Measurements from ENCODE around the gene PLCL2.

Gene PLCL2

GRCh38 chr3:17030438-17030837, 145.7 kb downstream of the PLCL2 start:
- H3K36me3 ChIP-seq (ENCODE audit: insufficient read depth, low read length), result no peaks in the 10 kb centered on the region
- H3K27ac ChIP-seq (ENCODE audit: low read depth, low read length), result no peak overlapping the region
- no peaks in the 10 kb centered on the region for H3K9me3 ChIP-seq (ENCODE audit: low read length)
- H3K9ac ChIP-seq (ENCODE audit: low read length), result no peak overlapping the region
- no peaks in the 10 kb centered on the region for H3K27me3 ChIP-seq (ENCODE audit: control insufficient read depth in 1 of 2, insufficient read depth in 2 of 2, low read length in 2 of 2)
- H3K4me3 ChIP-seq (ENCODE audit: low read depth in 1 of 2, low read length in 2 of 2), result no peak overlapping the region
- no peaks in the 10 kb centered on the region for H3K4me1 ChIP-seq (ENCODE audit: insufficient read depth, low read length)

GRCh38 chr3:17030956-17031652, 146.3 kb downstream of the PLCL2 start:
- Histone ChIP-seq H3K36me3 (ENCODE audit: insufficient read depth, low read length) (no peaks in the 10 kb centered on the region), H3K9me3 (ENCODE audit: low read length) (no peaks in the 10 kb centered on the region), H3K9ac (ENCODE audit: low read length) (no peak overlapping the region), H3K4me3 (ENCODE audit: low read depth in 1 of 2, low read length in 2 of 2) (no peak overlapping the region), H3K4me1 (ENCODE audit: insufficient read depth, low read length) (no peaks in the 10 kb centered on the region), H3K27me3 (ENCODE audit: control insufficient read depth in 1 of 2, insufficient read depth in 2 of 2, low read length in 2 of 2) (no peaks in the 10 kb centered on the region), H3K27ac (ENCODE audit: low read depth, low read length) (no peak overlapping the region)

- Histone ChIP-seq H3K9ac (ENCODE audit: low read length) (no peak overlapping the region), H3K4me1 (ENCODE audit: insufficient read depth, low read length) (no peaks in the 10 kb centered on the region), H3K27me3 (ENCODE audit: control insufficient read depth in 1 of 2, insufficient read depth in 2 of 2, low read length in 2 of 2) (no peaks in the 10 kb centered on the region), H3K9me3 (ENCODE audit: low read length) (no peaks in the 10 kb centered on the region), H3K4me3 (ENCODE audit: low read depth in 1 of 2, low read length in 2 of 2) (no peak overlapping the region), H3K36me3 (ENCODE audit: insufficient read depth, low read length) (no peaks in the 10 kb centered on the region), H3K27ac (ENCODE audit: low read depth, low read length) (no peak overlapping the region)
Observed at GRCh38 chr3:17032407-17033034, 147.8 kb downstream of the PLCL2 start.

GRCh38 chr3:17033516-17034168, 148.9 kb downstream of the PLCL2 start:
- Histone ChIP-seq H3K9me3 (ENCODE audit: low read length) (no peaks in the 10 kb centered on the region), H3K9ac (ENCODE audit: low read length) (no peak overlapping the region), H3K4me1 (ENCODE audit: insufficient read depth, low read length) (no peaks in the 10 kb centered on the region), H3K36me3 (ENCODE audit: insufficient read depth, low read length) (no peaks in the 10 kb centered on the region), H3K27ac (ENCODE audit: low read depth, low read length) (no peak overlapping the region), H3K27me3 (ENCODE audit: control insufficient read depth in 1 of 2, insufficient read depth in 2 of 2, low read length in 2 of 2) (no peaks in the 10 kb centered on the region), H3K4me3 (ENCODE audit: low read depth in 1 of 2, low read length in 2 of 2) (no peak overlapping the region)

GRCh38 chr3:17035033-17035432, 150.3 kb downstream of the PLCL2 start:
- no peak overlapping the region for H3K27ac ChIP-seq (ENCODE audit: low read depth, low read length)
- H3K36me3 ChIP-seq (ENCODE audit: insufficient read depth, low read length), result no peaks in the 10 kb centered on the region

GRCh38 chr3:17035966-17036365, 151.2 kb downstream of the PLCL2 start:
- Histone ChIP-seq H3K27ac (ENCODE audit: low read depth, low read length) (no peak overlapping the region), H3K4me3 (ENCODE audit: low read depth in 1 of 2, low read length in 2 of 2) (no peak overlapping the region), H3K9ac (ENCODE audit: low read length) (no peak overlapping the region), H3K9me3 (ENCODE audit: low read length) (no peaks in the 10 kb centered on the region), H3K4me1 (ENCODE audit: insufficient read depth, low read length) (peaks cover 4% of the 10 kb centered on the region), H3K36me3 (ENCODE audit: insufficient read depth, low read length) (no peaks in the 10 kb centered on the region), H3K27me3 (ENCODE audit: control insufficient read depth in 1 of 2, insufficient read depth in 2 of 2, low read length in 2 of 2) (no peaks in the 10 kb centered on the region)

More at GRCh38 chr3:17035033-17035432, 150.3 kb downstream of the PLCL2 start:
- no peaks in the 10 kb centered on the region for H3K27me3 ChIP-seq (ENCODE audit: control insufficient read depth in 1 of 2, insufficient read depth in 2 of 2, low read length in 2 of 2)
- H3K9me3 ChIP-seq (ENCODE audit: low read length), result no peaks in the 10 kb centered on the region
- H3K4me3 ChIP-seq (ENCODE audit: low read depth in 1 of 2, low read length in 2 of 2), result no peak overlapping the region
- H3K9ac ChIP-seq (ENCODE audit: low read length), result no peak overlapping the region
- H3K4me1 ChIP-seq (ENCODE audit: insufficient read depth, low read length), result peaks cover 4% of the 10 kb centered on the region

- Histone ChIP-seq H3K4me1 (ENCODE audit: insufficient read depth, low read length) (peaks cover 4% of the 10 kb centered on the region), H3K4me3 (ENCODE audit: low read depth in 1 of 2, low read length in 2 of 2) (no peak overlapping the region), H3K27ac (ENCODE audit: low read depth, low read length) (no peak overlapping the region), H3K36me3 (ENCODE audit: insufficient read depth, low read length) (no peaks in the 10 kb centered on the region), H3K9me3 (ENCODE audit: low read length) (no peaks in the 10 kb centered on the region), H3K9ac (ENCODE audit: low read length) (no peak overlapping the region), H3K27me3 (ENCODE audit: control insufficient read depth in 1 of 2, insufficient read depth in 2 of 2, low read length in 2 of 2) (no peaks in the 10 kb centered on the region)
Observed at GRCh38 chr3:17038141-17038540, 153.4 kb downstream of the PLCL2 start.

- H3K27ac ChIP-seq (ENCODE audit: low read depth, low read length), result no peak overlapping the region
Observed at GRCh38 chr3:17038900-17039553, 154.3 kb downstream of the PLCL2 start.

GRCh38 chr3:17039594-17039993, 154.8 kb downstream of the PLCL2 start:
- Histone ChIP-seq H3K27ac (ENCODE audit: low read depth, low read length) (no peak overlapping the region), H3K4me3 (ENCODE audit: low read depth in 1 of 2, low read length in 2 of 2) (no peak overlapping the region), H3K4me1 (ENCODE audit: insufficient read depth, low read length) (peaks cover 4% of the 10 kb centered on the region), H3K27me3 (ENCODE audit: control insufficient read depth in 1 of 2, insufficient read depth in 2 of 2, low read length in 2 of 2) (no peaks in the 10 kb centered on the region), H3K36me3 (ENCODE audit: insufficient read depth, low read length) (no peaks in the 10 kb centered on the region), H3K9ac (ENCODE audit: low read length) (no peak overlapping the region), H3K9me3 (ENCODE audit: low read length) (no peaks in the 10 kb centered on the region)

More at GRCh38 chr3:17038900-17039553, 154.3 kb downstream of the PLCL2 start:
- H3K4me1 ChIP-seq (ENCODE audit: insufficient read depth, low read length), result peaks cover 4% of the 10 kb centered on the region
- no peak overlapping the region for H3K4me3 ChIP-seq (ENCODE audit: low read depth in 1 of 2, low read length in 2 of 2)
- H3K9ac ChIP-seq (ENCODE audit: low read length), result no peak overlapping the region
- no peaks in the 10 kb centered on the region for H3K9me3 ChIP-seq (ENCODE audit: low read length)
- no peaks in the 10 kb centered on the region for H3K36me3 ChIP-seq (ENCODE audit: insufficient read depth, low read length)
- H3K27me3 ChIP-seq (ENCODE audit: control insufficient read depth in 1 of 2, insufficient read depth in 2 of 2, low read length in 2 of 2), result no peaks in the 10 kb centered on the region

- Histone ChIP-seq H3K36me3 (ENCODE audit: insufficient read depth, low read length) (no peaks in the 10 kb centered on the region), H3K27ac (ENCODE audit: low read depth, low read length) (no peak overlapping the region), H3K9me3 (ENCODE audit: low read length) (no peaks in the 10 kb centered on the region), H3K9ac (ENCODE audit: low read length) (no peak overlapping the region), H3K4me3 (ENCODE audit: low read depth in 1 of 2, low read length in 2 of 2) (no peak overlapping the region), H3K4me1 (ENCODE audit: insufficient read depth, low read length) (peaks cover 4% of the 10 kb centered on the region), H3K27me3 (ENCODE audit: control insufficient read depth in 1 of 2, insufficient read depth in 2 of 2, low read length in 2 of 2) (no peaks in the 10 kb centered on the region)
Observed at GRCh38 chr3:17040322-17040989, 155.7 kb downstream of the PLCL2 start.

GRCh38 chr3:17040990-17041377, 156.2 kb downstream of the PLCL2 start:
- Histone ChIP-seq H3K27me3 (ENCODE audit: control insufficient read depth in 1 of 2, insufficient read depth in 2 of 2, low read length in 2 of 2) (no peaks in the 10 kb centered on the region), H3K9me3 (ENCODE audit: low read length) (no peaks in the 10 kb centered on the region)

More at GRCh38 chr3:17040990-17041377, 156.2 kb downstream of the PLCL2 start:
- H3K9ac ChIP-seq (ENCODE audit: low read length), result no peak overlapping the region
- peaks cover 4% of the 10 kb centered on the region for H3K4me1 ChIP-seq (ENCODE audit: insufficient read depth, low read length)
- H3K36me3 ChIP-seq (ENCODE audit: insufficient read depth, low read length), result no peaks in the 10 kb centered on the region
- H3K4me3 ChIP-seq (ENCODE audit: low read depth in 1 of 2, low read length in 2 of 2), result no peak overlapping the region
- no peak overlapping the region for H3K27ac ChIP-seq (ENCODE audit: low read depth, low read length)

Measured in muscle layer of colon (tissue), 2 donors.